Renal pelvis (tissue), 12 donors: ENCODE data around the gene LYL1. TPM values are rescaled to one million over a fixed set of nuclear protein-coding genes. Genes with fewer than 3 reads are reported as not detected.
"Not testable (repeated sequence)": the region's sequence is repeated elsewhere in the genome, so short reads cannot be mapped to it uniquely, and the experiment has no call there.

ENCODE experiments used
- DNase-seq: peaks from one replicate; pipeline ENCODE4 v3.0.0-alpha.2; 2013
- long read RNA-seq, 16 experiments: transcript quantifications; one replicate each; lab custom pipeline, GENCODE V29; 2026
- polyA plus RNA-seq, 3 donors: library from polyadenylated mRNA; unstranded; fragments of 120-200 nt; gene quantifications; one replicate each; pipeline ENCODE4 v1.2.1, GENCODE V29; 2013; ENCODE audit not compliant: insufficient read length in 3 of 3

LYL1 gene
- 1 to 10 TPM; 5.2 to 7.7 (median 5.7) TPM for polyA plus RNA-seq
- long read RNA-seq, donor 1, transcript LYL1-201 (4 exons, 1,490 nt), result major isoform, 5 of 5 reads
- long read RNA-seq, donor 1, partial matches to known transcripts, result 0 of 5 reads
- long read RNA-seq, donor 1, other reads (novel, unspliced or antisense), result 0 of 5 reads
- long read RNA-seq, donor 2, transcript LYL1-201 (4 exons, 1,490 nt), result major isoform, 5 of 5 reads
- long read RNA-seq, donor 2, partial matches to known transcripts, result 0 of 5 reads
- long read RNA-seq, donor 2, other reads (novel, unspliced or antisense), result 0 of 5 reads
- long read RNA-seq, donor 3, transcript LYL1-201 (4 exons, 1,490 nt), result major isoform, 5 of 5 reads
- long read RNA-seq, donor 3, partial matches to known transcripts, result 0 of 5 reads
- long read RNA-seq, donor 3, other reads (novel, unspliced or antisense), result 0 of 5 reads
- long read RNA-seq, donor 4, partial matches to known transcripts, result 0 of 1 reads
- long read RNA-seq, donor 4, other reads (novel, unspliced or antisense), result 0 of 1 reads
- long read RNA-seq, donor 5, partial matches to known transcripts, result 0 of 3 reads
- long read RNA-seq, donor 5, other reads (novel, unspliced or antisense), result 0 of 3 reads
- long read RNA-seq, donor 6, transcript LYL1-201 (4 exons, 1,490 nt), result major isoform, 5 of 5 reads
- long read RNA-seq, donor 6, partial matches to known transcripts, result 0 of 5 reads
- long read RNA-seq, donor 6, other reads (novel, unspliced or antisense), result 0 of 5 reads
- long read RNA-seq, donor 7, transcript LYL1-201 (4 exons, 1,490 nt), result major isoform, 5 of 6 reads
- long read RNA-seq, donor 7, partial matches to known transcripts, result 0 of 6 reads
- long read RNA-seq, donor 7, other reads (novel, unspliced or antisense), result 0 of 6 reads
- long read RNA-seq, donor 8, transcript LYL1-201 (4 exons, 1,490 nt), result major isoform, 5 of 5 reads
- long read RNA-seq, donor 8, partial matches to known transcripts, result 0 of 5 reads
- long read RNA-seq, donor 8, other reads (novel, unspliced or antisense), result 0 of 5 reads
- long read RNA-seq, donor 9, transcript LYL1-201 (4 exons, 1,490 nt), result major isoform, 7 of 7 reads
- long read RNA-seq, donor 9, partial matches to known transcripts, result 0 of 7 reads
- long read RNA-seq, donor 9, other reads (novel, unspliced or antisense), result 0 of 7 reads
- long read RNA-seq, donor 10, partial matches to known transcripts, result 0 of 4 reads
- long read RNA-seq, donor 10, other reads (novel, unspliced or antisense), result 0 of 4 reads
- long read RNA-seq, donor 11, transcript LYL1-201 (4 exons, 1,490 nt), result major isoform, 5 of 5 reads
- long read RNA-seq, donor 11, partial matches to known transcripts, result 0 of 5 reads
- long read RNA-seq, donor 11, other reads (novel, unspliced or antisense), result 0 of 5 reads
- long read RNA-seq, donor 12, partial matches to known transcripts, result 0 of 4 reads
- long read RNA-seq, donor 12, other reads (novel, unspliced or antisense), result 0 of 4 reads
- long read RNA-seq, donor 13, result 0 reads
- long read RNA-seq, donor 14, result 0 reads
- long read RNA-seq, donor 15, result 0 reads
- long read RNA-seq, donor 16, partial matches to known transcripts, result 0 of 5 reads
- long read RNA-seq, donor 16, other reads (novel, unspliced or antisense), result 0 of 5 reads

DNA sequence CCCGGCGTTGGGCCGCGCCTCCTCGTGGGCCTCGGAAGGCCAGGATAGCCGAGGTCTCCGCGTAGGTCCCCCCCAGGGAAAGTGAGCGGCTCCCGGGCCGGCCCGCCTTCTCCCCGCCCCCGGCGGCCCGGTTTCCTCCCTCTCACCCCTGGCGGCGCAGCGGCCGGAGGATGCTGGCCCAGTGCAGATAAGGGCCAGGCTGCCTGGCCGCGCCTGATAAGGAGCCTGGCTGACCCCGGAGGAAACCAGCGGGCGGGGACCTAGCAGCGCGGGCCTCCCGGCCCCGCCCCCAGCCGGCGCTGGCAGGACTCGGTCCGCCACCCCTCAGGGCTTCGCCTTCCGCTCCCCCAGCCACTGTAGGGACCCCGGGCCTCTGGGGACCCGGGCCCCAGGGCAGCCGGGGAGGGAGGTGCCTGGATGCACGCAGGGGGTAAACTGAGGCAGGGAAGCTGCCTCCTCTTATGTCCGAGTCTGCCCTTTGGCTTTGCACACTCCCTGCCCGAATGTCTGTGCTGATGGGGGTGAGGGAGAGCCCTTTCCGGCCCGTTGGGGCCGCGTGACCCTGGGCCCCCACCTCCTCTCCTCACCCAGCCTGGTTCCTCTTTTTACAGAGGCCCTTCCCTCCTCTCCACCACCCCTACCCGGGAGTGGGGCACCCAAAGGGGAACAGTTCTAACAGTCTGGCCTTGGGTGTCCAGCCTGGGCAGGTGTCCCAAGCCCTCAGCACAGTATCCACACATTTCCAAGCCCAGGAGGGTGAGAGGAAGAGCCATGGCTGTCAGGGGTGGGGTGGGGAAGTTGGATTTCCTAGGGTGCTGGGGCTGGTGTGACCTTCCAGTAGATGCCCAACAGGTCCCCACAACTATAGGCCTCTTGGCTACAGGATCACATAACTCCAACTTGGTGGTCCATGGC is at the start of gene LYL1:
Gene LYL1, minus strand, starts transcription at position 193 of the 915 bp plus-strand sequence. CDS start 1,687 bp downstream, outside the sequence.
- no peak for DNase-seq

DNA sequence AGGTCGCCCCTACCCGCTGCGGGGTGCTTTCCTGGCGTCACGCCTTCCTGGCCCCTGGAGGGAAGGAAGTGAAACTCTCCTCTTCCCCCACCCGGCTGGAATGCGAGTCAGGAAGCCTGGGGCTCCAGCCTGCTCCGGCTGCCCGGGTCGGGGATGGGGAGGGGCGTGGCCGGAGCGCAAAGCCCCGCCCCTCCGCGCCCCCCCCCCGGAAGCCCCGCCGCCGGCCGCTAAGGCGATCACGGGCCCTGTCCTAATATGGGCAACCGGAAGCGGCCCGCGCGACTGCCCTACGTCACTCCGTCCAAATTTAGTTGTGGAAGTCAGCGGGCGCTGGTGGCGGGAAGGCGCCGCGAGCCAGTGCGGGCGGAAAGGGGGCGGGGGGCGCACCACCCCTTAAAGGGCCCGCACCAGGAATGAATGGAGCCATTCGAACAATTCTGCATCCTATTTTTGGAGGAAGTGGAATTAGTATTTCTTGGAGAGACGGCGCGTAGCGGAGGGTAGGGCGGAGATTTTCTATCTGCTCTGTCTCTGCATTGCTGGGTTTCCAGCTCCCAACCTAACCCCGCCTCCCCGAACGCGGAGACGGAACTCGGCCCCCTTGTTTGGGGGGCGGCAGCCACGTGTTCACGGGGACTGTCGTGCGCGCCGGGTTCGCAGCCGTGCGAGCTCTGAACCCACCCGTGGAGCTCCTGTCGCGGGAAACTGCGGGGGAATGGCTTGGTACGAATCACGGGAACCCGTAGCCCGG is 49.1 kb upstream of the LYL1 start:
- peak; percentile 98 for DNase-seq

DNA sequence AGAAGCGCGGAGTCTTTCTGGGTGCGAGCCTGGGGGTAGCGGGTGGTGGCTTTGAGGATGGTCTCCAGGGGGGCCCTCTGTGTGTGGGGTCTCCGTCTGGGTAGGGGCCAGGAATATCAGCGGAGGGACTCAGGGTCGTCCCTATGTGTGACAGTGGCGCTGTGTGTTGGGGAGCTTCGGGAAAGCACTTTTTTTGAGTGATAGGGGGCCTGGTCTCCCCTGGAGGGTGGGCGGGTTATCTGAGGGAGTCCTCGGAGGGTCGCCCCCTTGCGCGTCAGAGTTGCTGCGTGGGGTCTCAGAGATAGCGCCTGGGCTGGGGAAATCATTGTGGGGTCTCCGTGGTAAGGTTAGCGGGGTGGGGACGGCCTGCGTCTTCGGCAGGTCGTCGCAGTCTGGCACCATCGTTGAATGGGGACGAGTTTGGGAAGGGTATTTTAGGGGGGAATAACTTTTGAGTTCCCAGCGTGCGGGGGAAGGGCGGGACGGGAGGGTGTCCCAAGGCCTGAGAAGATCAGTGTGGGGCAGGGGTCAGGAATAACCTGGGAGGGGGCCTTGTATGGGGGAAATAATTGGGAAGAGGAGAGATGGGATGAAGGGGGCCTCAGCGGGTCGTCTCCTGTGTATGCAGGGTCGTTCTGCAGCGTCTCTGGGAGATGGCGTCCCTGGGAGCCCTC is 48.4 kb upstream of the LYL1 start:
- DNase-seq, result peak; percentile 17

DNA sequence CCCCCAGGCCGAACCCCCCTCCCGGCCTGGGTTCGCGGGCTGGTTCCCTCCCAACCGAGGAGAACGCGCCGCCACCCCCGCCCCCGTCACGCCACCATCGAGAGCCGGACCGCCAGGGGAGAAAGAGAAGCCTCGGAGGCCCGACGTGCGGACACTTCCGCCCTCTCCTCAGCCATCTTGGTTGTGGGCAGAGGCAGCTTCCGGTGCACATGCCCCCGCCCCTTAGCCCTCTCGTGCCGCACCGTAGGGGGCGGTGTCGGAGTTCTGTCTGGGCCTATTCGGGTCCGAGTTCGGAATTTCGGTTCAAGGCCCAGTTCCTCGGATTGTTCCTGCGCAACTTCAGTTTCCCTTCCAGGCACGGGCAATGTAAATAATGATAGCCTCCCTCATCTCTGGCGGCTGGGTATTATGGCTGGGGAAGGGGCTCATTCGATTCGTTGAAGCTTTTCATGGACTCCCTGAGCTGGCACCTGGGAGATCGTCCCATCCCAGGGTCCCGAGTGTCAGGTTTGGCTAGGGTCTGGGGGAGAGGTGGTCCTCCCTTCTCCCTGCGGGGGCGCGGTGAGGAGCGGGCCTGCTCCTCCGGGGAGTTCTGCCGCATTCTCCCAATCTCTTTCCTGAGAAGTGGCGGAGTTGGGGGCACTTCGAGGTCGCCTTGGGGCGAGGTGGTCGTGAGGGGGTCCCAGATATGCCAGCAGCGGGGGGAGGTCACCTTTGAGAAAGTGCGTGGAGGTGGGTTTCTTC is 47.7 kb upstream of the LYL1 start, which contains the start of the genes IER2 and STX10:
Gene IER2, plus strand, starts transcription at position 225 of the 744 bp plus-strand sequence. CDS start 2,776 bp downstream, outside the sequence.
Gene STX10, minus strand, starts transcription at position 189 of the 744 bp plus-strand sequence. CDS start 202 bp downstream, outside the sequence.
- DNase-seq, result peak; percentile 95

DNA sequence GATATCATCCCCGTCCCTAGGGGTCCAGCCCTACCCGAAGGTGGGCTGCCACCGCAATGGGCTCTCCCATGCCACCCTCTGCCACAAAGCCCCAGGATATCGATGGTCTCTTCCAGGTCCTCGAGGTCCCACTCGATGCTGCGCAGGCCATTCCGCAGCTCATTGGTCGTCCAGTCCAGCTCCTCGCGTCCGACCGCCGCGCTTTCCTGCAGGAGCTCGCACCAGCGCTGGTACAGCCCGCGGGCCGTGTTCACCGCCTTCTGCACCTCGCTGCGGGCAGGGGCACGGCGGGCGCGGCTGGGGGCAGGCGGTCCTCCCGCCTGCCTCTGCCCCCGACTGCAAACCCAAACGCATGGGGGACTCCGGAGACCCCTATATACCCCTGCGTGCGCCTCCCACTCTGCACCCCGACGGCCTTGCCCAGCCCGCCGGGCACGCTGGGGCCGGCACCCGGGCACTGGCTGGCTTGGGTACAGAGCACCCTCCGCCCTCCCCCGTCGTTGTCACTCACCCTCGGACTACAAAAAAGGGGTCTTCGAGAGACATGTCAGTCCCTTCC is 47.0 kb upstream of the LYL1 start:
- DNase-seq, result peak; percentile 52

DNA sequence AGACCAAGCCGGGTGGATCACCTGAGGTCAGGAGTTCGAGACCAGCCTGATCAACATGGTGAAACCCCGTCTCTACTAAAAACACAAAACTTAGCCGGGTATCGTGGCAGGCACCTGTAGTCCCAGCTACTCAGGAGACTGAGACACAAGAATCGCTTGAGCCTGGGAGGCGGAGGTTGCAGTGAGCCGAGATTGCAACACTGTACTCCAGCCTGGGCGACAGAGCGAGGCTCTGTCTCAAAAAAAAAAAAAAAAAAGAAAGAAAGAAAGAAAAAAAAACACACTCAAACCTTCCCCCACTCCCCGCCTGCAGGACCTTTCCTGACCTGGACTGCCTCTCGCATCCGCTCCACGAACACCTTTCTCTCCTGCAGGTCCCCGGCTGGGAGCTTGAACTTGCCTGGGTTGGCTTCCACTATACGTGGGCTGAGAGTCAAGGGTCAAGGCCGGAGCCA is 46.5 kb upstream of the LYL1 start:
- not testable (repeated sequence) for DNase-seq

DNA sequence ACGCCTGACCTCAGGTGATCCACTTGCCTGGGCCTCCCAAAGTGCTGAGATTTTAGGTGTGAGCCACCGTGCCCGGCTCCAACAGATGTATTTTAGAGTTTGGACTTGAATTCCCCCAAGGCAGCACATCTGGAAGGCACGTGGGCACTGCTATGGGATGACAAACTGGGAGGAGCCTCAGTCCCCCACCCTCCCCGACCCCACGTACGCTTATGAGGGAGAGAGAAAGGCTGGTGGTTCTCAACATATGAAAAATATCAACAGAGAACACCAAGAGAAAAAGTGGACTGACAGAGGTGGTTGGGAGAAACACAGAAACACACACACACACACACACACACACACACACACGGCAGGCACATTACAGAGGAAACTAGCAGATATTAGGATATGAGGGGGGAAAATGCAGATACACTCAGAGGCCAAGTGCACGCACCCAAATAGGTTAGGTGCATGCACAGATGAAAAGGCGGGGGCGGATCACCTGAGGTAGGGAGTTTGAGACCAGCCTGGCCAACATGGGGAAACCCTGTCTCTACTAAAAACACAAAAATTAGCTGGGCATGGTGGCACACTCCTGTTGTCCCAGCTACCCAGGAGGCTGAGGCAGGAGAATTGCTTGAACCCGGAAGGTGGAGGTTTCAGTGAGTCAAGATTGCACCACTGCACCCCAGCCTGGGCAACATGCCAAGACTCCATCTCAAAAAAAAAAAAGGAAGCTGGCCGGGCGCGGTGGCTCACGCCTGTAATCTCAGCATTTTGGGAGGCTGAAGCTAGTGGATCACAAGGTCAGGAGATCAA is 44.3 kb upstream of the LYL1 start:
- DNase-seq, result no peak

DNA sequence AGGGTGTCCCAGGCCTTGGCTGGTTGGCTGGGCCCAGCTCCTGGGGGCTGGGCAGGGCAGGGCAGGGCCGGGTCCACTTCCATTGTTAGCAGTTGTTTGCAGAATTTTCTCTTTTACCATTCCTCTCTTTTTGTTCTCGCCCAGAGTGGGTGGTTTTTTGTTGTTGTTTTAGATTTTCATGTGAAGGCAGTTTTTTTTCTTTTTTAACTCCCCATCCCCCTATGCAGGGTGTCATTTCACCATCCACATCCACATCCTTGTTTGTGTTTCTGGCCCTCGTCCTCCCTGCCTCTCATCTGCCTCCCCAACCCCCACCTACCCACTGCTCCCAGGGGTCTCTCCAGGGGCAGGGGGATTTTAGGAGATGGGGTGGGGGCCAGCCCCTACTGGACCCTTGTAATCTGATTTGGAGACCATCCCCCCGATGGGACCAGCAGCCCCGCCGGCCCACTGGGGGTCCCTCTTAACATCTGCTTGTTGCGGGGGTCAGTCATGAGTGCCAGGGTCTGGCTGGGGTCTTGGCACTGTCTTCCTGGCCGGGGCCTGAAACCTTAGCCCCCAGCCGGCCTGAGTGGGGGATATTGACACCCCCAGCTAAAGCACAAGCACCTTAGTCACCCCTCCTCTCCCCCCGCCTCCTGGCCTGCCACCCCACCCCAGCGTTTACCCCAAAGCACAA is 37.1 kb upstream of the LYL1 start:
- DNase-seq, result no peak

DNA sequence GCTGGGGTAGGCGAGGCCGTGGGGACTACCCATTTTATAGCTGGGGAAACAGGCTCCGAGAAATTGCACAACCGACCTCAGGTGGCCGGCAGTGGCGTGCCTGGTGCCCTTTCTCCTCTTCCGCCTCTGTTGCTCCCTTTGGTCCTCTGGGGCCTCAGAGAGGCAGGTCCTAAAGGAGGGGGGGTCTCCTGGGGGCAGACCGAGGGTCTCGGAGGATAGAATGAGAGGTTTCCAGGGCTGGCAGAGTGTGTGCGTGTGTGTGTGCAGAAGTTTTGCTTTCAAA is 36.2 kb upstream of the LYL1 start:
- DNase-seq, result no peak

DNA sequence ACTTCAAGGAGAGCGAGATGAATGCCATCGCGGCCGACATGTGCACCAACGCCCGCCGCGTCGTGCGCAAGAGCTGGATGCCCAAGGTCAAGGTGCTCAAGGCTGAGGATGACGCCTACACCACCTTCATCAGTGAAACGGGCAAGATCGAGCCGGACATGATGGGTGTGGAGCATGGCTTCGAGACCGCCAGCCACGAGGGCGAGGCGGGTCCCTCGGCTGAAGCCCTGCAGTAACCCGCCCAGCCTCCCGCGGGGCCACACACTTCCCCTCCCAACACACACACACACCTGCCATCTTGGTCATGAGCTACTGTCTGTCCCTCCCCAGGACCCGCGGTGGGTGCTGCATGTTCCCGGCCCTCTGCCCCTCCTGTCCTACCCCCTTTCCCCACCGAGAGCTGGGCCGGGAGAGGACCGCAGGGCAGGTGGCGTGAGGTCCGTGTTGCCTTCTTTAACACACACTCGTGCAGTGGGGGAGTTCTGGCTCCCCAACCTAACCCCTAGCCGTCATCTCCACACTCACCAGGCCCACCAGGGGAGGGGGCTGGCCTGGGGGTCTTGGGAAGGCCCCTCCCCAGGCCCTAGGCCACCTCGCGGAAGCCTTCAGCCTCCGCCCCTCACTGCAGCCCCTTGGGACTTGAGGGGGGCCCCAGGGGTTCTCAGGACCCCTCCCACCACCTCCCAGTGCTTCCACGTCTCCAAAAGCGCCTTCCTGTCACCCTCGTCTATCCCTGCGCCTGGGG is 35.7 kb upstream of the LYL1 start:
- no peak for DNase-seq

DNA sequence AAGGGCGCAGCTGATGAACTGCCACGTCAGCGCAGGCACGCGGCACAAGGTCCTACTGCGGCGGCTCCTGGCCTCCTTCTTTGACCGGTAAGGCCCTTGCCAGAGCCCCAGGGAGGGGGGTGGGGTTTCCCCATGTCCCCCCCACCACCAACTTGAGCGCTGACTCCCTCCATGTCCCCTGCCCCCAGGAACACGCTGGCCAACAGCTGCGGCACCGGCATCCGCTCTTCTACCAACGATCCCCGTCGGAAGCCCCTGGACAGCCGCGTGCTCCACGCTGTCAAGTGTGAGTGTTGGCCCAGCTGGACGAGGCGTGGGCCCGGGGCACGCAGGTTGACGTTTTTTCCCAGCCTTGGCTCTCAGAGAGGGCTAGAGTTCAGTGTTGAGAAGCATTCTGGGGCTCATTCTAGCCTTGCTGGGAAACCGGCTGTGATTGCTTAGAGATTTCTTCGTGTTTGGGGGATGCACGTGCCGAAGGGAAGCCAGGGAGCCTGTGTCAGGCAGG is 34.7 kb upstream of the LYL1 start:
- DNase-seq, result no peak

DNA sequence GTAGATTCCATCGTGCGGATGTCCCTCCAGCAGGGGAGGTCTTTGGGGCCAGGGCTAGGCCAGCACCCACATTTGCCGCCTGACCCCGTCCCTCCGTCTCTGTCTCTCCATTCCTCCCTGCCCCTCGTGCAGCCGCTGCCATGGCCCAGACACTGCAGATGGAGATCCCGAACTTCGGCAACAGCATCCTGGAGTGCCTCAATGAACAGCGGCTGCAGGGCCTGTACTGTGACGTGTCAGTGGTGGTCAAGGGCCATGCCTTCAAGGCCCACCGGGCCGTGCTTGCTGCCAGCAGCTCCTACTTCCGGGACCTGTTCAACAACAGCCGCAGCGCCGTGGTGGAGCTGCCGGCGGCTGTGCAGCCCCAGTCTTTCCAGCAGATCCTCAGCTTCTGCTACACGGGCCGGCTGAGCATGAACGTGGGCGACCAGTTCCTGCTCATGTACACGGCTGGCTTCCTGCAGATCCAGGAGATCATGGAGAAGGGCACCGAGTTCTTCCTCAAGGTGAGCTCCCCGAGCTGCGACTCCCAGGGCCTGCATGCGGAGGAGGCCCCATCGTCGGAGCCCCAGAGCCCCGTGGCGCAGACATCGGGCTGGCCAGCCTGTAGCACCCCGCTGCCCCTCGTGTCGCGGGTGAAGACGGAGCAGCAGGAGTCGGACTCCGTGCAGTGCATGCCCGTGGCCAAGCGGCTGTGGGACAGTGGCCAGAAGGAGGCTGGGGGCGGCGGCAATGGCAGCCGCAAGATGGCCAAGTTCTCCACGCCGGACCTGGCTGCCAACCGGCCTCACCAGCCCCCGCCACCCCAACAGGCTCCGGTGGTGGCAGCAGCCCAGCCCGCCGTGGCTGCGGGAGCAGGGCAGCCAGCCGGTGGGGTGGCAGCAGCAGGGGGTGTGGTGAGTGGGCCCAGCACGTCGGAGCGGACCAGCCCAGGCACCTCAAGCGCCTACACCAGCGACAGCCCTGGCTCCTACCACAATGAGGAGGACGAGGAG is 32.7 kb upstream of the LYL1 start:
- DNase-seq, result no peak

DNA sequence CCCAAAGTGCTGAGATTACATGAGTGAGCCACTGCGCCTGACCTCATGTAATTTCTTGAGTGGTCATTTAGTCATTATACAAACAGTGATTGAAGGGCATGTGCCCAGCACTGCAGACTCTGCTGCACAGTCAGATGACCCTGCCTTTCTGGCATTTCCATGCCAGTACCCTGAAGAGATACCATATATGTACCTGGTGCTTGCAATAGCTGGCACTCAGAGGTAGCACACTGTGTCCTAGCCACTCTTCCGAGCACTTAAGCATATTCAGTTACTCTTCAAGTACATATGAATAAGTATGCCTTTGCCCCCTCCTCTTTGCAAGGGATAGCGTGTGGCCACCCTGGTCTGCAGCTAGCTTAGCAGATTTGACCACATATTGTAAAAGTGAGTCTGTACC is 32.0 kb upstream of the LYL1 start:
- DNase-seq, result no peak
